CD4-positive, alpha-beta T cell treated with Interleukin-4 for 1 hour (primary cell): ENCODE data around the gene FBN1.

Experiments used
- DNase-seq, 2 donors: peaks; one replicate each; pipeline ENCODE4 v3.0.0-alpha.2; 2020 to 2022

FBN1 gene

DNA sequence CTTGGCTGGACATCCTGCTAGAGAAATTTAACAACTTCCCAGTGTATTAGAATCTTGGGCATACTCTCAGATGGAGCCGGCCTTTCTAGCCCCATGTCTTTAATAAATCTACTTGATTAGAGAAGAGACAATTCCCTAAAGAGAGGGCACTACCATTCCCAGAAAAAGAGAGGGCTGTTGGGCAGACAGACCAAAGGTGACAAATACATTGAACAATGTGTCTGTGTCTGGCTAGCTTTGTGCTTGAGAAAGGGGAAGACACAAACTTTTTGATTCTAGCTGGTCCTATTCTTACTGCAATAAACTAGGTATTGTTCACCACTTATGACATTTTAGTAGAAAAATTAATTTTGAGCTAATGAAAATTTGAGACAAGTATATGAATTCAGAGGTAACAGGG is 256.6 kb downstream of the FBN1 start:
- no peak for DNase-seq

DNA sequence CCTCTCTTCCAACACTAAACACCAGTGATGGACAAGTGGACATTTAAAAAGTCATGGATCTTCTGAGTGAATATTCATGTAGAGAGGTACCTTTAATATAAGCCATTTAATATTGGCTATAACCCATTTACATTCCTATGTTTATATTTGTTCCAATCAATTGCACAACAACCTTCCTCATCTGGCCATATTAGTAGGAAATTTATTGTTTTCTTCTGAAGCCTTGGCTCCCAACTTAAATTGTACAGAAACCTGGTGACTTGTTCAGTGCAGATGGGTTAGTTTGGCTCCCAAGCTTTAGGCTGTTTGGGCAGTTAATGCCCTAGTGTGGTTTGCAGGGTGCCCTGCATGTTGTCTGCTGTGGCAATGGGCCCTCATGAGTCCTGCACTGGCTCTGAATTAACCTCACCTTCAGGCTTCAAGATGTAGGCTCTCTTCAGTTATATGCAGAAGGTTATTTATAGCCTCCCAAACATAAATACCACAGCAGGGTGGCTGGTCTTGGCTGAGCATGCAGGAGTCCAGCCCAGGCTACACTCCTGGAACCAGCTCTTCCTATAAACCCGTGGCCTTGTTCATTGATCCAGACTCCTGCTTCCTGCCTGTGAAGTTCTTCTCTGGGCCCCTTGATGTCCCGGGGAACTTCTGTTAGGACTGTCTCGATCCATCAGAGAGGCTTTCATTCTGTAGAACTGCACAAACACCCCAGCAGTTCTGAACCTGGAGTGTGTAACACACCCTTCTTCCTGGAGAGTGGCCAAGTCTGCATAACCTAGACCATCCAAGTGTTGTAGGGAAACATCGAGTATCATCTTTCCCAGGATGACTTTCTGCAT is 257.3 kb downstream of the FBN1 start:
- DNase-seq = no peak

DNA sequence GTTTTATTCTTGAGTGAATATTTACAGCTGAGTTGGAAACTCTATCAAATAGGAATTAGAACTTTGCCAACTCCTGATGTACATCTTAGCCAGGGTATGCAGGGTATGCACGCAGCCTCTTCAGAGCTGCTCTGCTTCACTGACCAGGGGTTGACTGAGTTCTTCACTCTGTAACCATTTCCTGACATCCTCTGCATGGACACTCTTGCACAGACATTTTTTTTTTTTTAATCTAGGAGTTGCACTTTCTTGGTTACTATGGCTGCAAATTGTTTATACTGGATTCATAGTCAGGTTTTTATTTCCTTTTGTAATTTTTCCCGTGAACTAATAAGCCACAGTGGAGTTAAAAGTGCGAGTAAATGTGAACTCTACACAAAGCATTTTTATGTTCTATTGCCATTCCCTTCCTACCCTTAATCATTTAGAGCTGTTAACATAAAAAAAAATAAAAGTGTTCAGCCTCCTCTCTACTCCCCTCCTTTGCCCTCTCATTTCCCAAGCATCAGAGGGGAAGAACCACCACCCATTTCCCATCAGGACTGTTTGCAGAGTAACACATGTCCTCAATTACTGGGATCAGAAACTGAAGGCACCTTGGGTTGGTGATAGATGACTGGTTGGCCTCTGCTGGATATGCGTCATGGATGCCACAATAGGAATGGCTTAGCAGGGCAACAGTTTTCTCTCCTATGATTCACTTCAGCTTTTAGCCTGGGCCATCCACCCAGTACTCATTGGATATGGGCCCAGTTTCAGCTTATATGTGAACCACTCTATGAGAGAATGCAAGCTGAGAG is 260.3 kb downstream of the FBN1 start:
- no peak for DNase-seq

DNA sequence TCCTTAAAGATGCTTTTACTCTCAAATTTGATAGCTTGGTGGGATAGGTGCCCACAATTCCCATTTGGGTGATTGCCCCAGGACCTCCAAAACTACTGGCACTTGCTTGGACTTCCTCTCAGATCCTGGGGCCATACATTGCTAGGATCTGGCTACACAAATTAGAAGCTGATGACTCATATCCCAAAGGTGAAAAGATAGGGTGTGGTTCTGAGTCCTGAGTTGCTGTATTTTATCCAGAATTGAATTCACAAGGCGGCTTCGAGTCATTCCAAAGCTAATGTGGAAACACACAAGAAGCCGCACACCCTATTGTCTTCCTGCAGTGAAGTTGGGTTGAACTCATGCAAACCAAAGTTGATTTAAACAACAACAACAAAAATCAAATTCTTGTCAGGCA is 260.9 kb downstream of the FBN1 start:
- DNase-seq = no peak

DNA sequence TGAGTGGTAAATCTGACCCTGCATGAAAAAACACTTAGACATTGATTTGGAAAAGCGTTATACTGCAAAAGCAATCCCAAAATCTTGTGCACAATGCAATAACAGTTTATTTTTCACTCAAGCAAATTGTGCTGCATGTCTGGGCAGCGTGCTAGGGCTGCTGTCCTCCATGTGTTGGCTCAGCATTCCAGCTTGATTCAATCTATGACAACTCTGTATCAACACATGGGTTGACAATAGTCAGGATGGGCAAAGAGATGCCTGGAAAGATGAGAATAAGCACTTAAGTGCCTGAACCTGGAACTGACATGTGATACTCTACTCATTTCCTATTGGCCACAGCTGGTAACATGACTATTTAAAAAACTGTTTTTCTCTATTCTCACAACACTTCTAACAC is 262.5 kb downstream of the FBN1 start:
- no peak for DNase-seq

DNA sequence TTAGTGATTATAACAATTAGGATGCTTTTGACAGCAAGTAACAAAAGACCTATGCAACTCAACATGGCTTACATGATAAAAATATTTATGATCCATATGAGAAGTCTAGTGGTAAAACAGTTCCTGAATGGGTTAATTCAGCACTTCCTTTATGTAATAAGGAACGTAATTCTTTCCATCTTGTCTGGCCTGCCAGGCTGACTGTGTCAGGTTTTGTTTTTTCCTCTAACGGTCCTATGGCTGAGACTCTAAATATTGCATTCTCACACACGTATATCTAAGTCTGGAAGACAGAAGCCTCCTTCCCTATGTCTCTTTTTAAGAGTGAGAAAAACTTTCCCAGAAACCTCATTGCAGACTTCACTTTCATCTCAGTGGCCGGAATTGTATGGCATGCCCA is 263.6 kb downstream of the FBN1 start:
- no peak for DNase-seq

DNA sequence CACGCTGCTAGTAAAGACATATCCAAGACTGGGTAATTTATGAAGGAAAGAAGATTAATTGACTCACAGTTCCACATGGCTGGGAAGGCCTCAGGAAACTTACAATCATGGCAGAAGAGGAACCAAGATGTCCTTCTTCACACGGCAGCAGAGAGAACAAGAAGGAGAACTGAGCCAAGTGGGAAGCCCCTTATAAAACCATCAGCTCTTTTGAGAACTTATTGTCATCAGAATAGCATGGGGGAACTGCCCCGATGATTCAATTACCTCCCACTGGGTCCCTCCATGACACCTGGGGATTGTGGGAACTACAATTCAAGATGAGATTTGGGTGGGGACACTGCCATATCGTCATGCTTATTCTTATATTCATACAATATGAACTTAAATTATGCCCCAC is 265.3 kb downstream of the FBN1 start:
- no peak for DNase-seq

DNA sequence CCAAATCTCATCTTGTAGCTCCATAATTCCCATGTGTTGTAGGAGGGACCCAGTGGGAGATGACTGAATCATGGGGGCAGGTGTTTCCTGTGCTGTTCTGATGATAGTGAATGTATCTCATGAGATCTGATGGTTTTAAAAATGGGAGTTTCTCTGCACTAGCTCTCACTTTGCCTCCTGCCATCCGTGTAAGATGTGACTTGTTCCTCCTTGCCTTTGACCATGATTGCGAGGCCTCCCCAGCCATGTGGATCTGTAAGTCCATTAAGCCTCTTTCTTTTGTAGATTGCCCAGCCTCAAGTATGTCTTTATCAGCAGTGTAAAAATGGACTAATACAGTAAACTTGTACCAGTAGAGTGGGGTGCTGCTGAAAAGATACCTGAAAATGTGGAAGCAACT is 269.7 kb downstream of the FBN1 start:
- DNase-seq = no peak

DNA sequence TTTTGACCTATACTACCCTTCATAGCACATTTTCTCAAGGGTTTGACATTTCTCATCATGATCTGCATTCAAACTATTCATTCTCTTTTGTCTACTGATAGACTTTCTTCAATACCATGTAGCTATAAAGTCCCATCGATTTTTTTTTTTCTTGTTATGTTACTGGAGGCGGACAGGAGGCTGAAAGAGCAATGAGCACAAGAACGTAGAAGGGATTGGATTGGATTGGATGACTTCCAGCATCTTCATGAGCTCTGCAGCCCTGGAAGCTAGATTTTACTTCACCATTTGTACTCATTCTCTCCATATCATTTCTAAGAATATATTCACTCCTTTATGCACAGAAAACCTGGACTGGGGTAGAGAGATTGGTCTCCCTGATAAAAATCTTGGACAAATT is 271.0 kb downstream of the FBN1 start:
- no peak for DNase-seq

DNA sequence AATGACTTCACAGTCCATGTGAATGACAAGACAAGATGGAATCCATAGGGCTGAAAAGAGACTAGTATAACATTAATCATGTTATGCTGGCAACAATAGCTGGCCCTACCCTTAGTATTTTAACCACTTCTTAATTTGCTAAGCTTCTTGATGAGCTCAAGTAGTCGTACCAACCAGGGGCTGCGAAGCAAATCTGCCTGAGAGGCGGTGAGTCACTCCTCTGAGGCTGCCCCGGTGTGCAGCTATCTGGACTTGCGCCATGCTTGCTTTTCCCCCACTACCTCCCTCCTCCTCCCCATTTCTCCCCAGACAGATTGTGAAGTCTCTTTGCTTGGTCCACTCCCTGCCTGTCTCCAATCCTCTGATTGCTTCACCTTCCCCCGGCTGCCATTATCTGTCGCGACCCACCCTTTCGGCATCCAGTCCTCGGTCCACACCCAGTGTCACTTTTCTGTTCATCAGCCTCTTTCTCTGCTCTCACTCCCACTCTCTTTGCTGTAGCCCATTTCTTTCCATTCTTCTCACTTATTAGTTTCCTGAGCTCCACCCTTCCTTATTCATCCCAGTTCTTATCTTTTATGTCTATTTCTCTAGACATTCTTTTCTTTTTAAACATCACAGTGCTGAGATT is 271.6 kb downstream of the FBN1 start:
- DNase-seq = no peak

DNA sequence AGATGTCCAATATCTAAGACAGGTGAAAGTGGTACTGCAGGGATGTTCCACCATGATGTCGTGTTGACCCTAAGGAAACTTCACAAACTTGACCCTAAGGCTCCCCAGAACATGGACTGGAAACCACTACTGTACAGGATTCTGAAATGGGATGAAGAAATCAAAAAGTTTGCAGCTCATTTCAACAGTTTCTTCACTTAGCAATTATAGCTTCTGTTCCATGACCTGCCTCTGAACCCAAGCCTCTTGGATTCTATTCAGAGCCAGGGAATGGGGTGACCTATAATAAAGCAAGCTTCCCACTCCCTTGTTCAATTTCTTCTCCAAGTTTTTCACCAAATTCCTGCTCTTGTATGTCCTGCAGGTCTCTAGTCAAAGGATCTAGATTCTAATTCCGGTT is 273.5 kb downstream of the FBN1 start:
- DNase-seq = no peak

DNA sequence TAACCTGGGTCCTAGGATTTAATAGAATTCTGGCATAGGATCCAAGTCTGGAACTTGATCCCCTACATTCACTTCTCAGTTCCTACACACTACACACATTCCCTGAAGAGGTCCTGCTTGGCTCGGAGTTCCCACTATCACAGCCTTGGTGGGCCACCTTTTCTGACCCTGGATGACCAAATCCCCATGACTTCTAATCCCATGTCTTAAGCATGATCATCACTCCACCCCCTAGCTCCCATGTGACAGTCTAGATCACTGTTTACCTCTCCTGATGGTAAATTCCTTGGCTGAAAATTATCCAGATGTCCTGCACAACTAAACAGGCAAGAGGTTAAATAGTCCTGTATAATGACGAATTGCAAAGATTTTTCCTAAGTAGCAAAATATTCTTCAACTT is 274.0 kb downstream of the FBN1 start:
- no peak for DNase-seq

DNA sequence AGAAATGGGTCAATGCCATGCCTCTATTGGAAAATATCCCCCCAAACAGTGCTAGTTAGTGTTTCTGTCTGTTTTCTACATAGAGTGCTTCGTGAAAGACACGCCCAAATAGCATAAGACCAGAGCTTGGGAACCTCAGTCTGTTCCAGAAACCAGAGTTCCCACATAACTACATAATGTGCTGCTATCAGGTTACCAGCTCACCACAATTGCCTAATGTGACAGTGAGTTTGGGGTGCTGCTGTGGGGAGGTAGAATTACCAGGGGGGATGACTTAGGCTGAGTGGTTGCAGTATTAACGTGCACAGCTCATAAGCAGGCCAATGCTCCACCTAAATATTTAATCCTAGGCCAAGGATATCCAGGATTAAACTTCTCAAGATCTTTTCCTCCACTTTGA is 275.0 kb downstream of the FBN1 start:
- no peak for DNase-seq

DNA sequence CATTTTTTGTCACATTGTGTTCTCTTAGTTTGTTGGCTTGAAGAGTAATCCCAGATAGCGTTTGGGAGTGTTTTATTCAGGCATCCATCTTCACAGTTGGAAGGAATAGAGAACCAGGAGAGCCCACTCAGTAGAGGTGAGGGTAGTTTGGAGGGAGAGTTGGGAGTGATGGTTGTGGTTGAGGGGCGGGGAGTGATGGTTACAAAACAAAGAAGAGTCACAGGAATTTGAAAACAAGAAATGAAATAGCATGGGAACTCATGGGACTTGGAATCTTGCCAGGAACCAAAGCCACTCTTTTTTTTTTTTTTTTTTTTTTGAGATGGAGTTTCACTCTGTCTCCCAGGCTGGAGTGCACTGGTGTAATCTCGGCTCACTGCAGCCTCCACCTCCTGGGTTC is 278.0 kb downstream of the FBN1 start:
- DNase-seq = no peak

DNA sequence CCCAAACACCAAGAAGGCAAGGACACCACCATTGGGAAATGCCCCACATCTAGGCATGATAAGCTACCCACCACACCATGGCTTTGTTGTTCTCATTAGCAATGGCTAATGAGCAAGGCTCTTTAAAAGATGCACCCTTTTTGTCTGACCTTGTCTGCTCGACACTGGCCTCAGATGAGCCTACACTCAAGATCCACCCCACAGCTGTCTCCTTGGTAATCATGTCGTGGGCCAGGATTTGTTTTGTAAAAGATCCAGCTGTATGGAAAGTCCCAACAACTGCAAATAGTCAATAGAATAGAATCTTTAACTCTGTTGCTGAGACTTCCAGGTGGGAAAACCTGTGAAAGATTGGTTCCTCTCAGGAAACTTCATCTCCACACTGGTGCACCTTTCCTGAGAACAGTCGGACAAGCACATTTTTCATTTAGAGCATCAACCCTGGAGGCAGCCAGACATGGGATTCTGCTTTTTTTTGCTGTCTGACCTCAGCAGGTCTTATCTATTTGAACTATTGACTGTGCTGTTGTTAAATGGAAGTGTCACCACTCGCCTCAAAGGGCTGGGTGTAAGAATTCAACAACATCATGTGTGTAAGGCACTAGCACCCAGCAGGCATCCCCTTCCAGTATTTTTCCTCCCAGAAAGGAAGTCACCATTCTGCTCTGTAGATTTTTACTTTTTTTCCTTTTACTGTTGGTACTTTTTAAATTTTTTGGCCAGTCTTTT is 278.8 kb downstream of the FBN1 start:
- DNase-seq = no peak

DNA sequence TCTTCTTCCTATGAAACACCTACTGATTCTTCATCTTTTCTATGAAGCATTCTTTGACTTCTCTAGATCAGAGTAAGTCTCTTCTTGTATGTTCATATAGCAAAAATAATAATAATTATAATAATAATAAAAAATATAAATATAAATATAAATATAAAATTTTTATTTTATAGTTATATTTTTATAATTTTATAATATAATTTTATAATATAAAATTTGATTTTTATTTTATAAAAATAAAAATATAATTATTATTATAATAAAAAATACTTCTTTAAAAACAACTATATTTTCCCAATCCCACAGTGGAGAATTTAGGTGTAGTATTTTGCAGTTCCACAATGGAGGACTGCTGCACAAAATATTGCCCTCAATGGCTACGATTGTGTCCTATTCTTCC is 279.9 kb downstream of the FBN1 start:
- no peak for DNase-seq

DNA sequence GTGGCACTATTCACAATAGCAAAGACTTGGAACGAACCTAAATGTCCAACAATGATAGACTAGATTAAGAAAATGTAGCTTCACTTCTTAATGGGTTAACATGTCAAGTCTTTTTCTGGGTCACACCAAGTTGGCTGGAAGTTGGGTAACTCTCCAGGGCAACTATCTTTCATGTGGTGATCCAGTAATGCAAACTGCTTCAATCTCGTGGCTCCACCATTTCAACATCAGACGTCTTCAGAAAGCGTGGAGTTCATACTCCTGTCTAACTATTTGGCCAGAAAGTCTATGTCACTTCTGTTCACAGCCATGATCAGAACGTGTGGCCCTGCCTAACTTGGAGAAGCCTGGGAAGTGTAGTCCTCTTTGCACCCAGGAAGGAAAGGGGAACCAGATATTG is 282.0 kb downstream of the FBN1 start:
- no peak for DNase-seq

DNA sequence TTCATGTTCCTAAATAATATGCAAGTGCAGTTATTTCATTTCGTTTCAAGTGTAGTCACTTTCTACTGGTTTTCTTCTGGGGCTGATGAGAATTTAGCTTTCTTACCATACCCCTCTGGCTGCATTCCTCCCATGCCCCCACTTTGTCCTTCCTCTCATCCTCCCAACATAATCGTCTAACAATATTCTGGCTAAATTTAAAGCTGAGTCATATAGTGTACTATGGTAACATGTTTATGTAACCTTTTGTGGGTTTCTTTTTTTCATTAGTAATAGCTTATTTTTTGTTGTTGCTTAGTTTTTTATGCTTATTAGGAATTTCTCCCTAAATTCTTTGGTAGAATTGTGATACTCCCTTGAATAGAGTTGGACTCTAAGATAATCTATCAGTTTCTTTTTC is 283.8 kb downstream of the FBN1 start:
- no peak for DNase-seq

DNA sequence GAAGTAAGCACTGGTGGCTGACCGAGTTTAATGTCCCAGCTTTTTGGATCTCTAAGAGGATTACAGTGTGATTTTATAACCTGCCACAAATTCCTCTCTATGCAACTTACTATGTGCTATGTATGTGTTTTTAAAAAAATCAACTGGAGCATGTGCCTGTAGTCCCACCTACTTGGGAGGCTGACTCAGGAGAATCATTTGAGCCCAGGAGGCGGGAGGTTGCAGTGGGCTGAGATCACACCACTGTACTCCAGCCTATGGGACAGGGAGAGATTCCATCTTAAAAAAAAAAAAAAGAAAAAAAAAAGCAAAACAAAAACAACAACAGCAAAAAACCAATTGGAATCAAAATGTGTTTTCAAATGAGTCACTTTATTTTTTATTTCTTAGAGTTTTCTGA is 284.7 kb downstream of the FBN1 start:
- DNase-seq = no peak
